A549 (cell line): ENCODE measurements around the gene RNF26. TPM values are rescaled to one million over a fixed set of nuclear protein-coding genes. Genes with fewer than 3 reads are reported as not detected.
A peak's percentile ranks its signal among the peaks of the same experiment; 100 is the strongest.

Experiments
- ATAC-seq, 2 experiments: fragments of 200-7000 bp in 1 of 2; fragments of >200 bp in 1 of 2; cut with Nextera tagmentation in 1 of 2; cut with Tn5 transposase in 1 of 2; 3 replicates each; pipeline versions ENCODE4 v1.8.0 to v1.9.1; 2018 to 2020; ENCODE audit warnings: mild to moderate bottlenecking in 1 of 2, moderate library complexity in 1 of 2
- CTCF ChIA-PET: fragments of 300-600 bp; sonication (Branson Sonifier 250); formaldehyde crosslinking; extraction: SDS; loops from one replicate; lab custom pipeline; 2021; ENCODE audit warnings: antibody characterized with exemption, inconsistent platforms; lab: Yijun Ruan, JAX
- POLR2A ChIA-PET: fragments of 350-600 bp; formaldehyde crosslinking; extraction: SDS; loops from one replicate; lab custom pipeline; 2021; ENCODE audit warnings: antibody characterized with exemption, inconsistent platforms; lab: Yijun Ruan, JAX
- DNase-seq, 2 experiments: peaks; one replicate each; pipeline versions ENCODE4 v3.0.0 to v3.0.0-alpha.2; 2011 to 2016; ENCODE audit warnings: low read depth in 1 of 2, low spot score in 1 of 2
- FAIRE-seq: peaks from 2 replicates; lab custom pipeline; 2011; peaks lifted over from hg19 to GRCh38; lab: Jason Lieb, UNC
- H3K27ac ChIP-seq, 2 experiments: fragments of >200 bp; sonication (Bioruptor Twin); formaldehyde crosslinking; 3 replicates each; pipeline ENCODE4 v1.5.1; 2016 to 2017
- H3K4me1 ChIP-seq: fragments of >200 bp; sonication (Bioruptor Twin); formaldehyde crosslinking; 3 replicates; pipeline ENCODE4 v1.6.1; 2016
- H3K4me2 ChIP-seq: fragments of >200 bp; sonication (Bioruptor Twin); formaldehyde crosslinking; 3 replicates; pipeline ENCODE4 v1.6.1; 2016
- H3K4me3 ChIP-seq: fragments of >200 bp; sonication (Bioruptor Twin); formaldehyde crosslinking; 3 replicates; pipeline ENCODE4 v1.5.1; 2016
- H3K9me3 ChIP-seq: fragments of >200 bp; sonication (Bioruptor Twin); formaldehyde crosslinking; 3 replicates; pipeline ENCODE4 v1.6.1; 2016
- BCL3 ChIP-seq: fragments of >200 bp; sonication (Bioruptor Twin); formaldehyde crosslinking; IDR thresholded peaks from 3 replicates; pipeline ENCODE4 v1.6.1; 2016
- BHLHE40 ChIP-seq: IDR thresholded peaks from 2 replicates; pipeline ENCODE4 v1.6.1; 2012; ENCODE audit warnings: low read depth, low read length, inconsistent platforms
- EHF ChIP-seq: fragments of 250-450 bp; sonication (Bioruptor Pico); IDR thresholded peaks from 2 replicates; pipeline ENCODE4 v1.5.0; 2020; ENCODE audit warnings: mild to moderate bottlenecking
- FOXS1 ChIP-seq: fragments of 250-450 bp; sonication (Bioruptor Pico); IDR thresholded peaks from 2 replicates; pipeline ENCODE4 v1.5.0; 2020; ENCODE audit warnings: mild to moderate bottlenecking, moderate library complexity
- HEYL ChIP-seq: fragments of 250-450 bp; sonication (Bioruptor Pico); IDR thresholded peaks from 2 replicates; pipeline ENCODE4 v1.8.0; 2021; ENCODE audit warnings: mild to moderate bottlenecking, moderate library complexity
- HOXB5 ChIP-seq: fragments of 250-450 bp; sonication (Bioruptor Pico); IDR thresholded peaks from 2 replicates; pipeline ENCODE4 v1.5.0; 2020; ENCODE audit warnings: mild to moderate bottlenecking, moderate library complexity
- MYC ChIP-seq: IDR thresholded peaks from 2 replicates; pipeline ENCODE4 v1.6.1; 2012; ENCODE audit warnings: mild to moderate bottlenecking, inconsistent platforms, low read length, improper control_type of control experiment, borderline replicate concordance
- RAD21 ChIP-seq, 2 experiments: fragments of >200 bp in 1 of 2; sonication (Bioruptor Twin) in 1 of 2; formaldehyde crosslinking in 1 of 2; IDR thresholded peaks in 1 of 2; conservative IDR thresholded peaks in 1 of 2; 2 replicates in 1 of 2; 3 replicates in 1 of 2; pipeline ENCODE4 v1.6.1; 2012 to 2018; ENCODE audit warnings: inconsistent platforms in 1 of 2
- RARB ChIP-seq: fragments of 250-450 bp; sonication (Bioruptor Pico); IDR thresholded peaks from 2 replicates; pipeline ENCODE4 v1.8.0; 2021; ENCODE audit warnings: mild to moderate bottlenecking, moderate library complexity
- RFX5 ChIP-seq: fragments of 450-650 bp; IDR thresholded peaks from 2 replicates; pipeline ENCODE4 v1.7.1; 2014; ENCODE audit warnings: antibody characterized with exemption, mild to moderate bottlenecking, moderate library complexity
- SMC3 ChIP-seq: fragments of >200 bp; sonication (Bioruptor Twin); formaldehyde crosslinking; IDR thresholded peaks from 3 replicates; pipeline ENCODE4 v1.6.1; 2018; ENCODE audit warnings: inconsistent platforms
- ZC3H11A ChIP-seq: fragments of 450-650 bp; IDR thresholded peaks from 2 replicates; pipeline ENCODE4 v1.6.1; 2014; ENCODE audit warnings: antibody characterized with exemption, mild to moderate bottlenecking
- WGBS: methylation state at CpG from one replicate; pipeline ENCODE4 v1.1.6; 2017; ENCODE audit errors: missing lambda C conversion rate; 5-methylcytosine and 5-hydroxymethylcytosine counted together
- polyA plus RNA-seq, 4 experiments: library from polyadenylated mRNA; depleted of rRNA in 3 of 4; stranded (reverse); fragments of >200 nt; fragmentation: RNase III in 1 of 4; extraction: RNeasy Plus Mini Kit Qiagen cat#74134 plus additional on column Dnase treatment in 1 of 4; gene quantifications; 2 replicates in 3 of 4; 3 replicates in 1 of 4; pipeline ENCODE4 v1.2.3, GENCODE V29; 2011 to 2017
- TF ChIP-seq, protein P1 (sequence below): fragments of >200 bp; sonication (Bioruptor Twin); formaldehyde crosslinking; IDR thresholded peaks from 2 replicates; pipeline ENCODE4 v1.6.1; 2016
- TF ChIP-seq, protein P2 (sequence below): fragments of 200-600 bp; sonication (generic); IDR thresholded peaks from 2 replicates; pipeline ENCODE4 v1.6.1; 2016; ENCODE audit warnings: antibody characterized with exemption, mild to moderate bottlenecking, moderate library complexity
- TF ChIP-seq, protein P3 (sequence below): fragments of 250-450 bp; sonication (Bioruptor Pico); IDR thresholded peaks from 2 replicates; pipeline ENCODE4 v1.5.0; 2020; ENCODE audit warnings: low read depth, mild to moderate bottlenecking, moderate library complexity
- TF ChIP-seq, protein P4 (sequence below): fragments of >200 bp; sonication (Bioruptor Twin); formaldehyde crosslinking; IDR thresholded peaks from 3 replicates; pipeline ENCODE4 v1.5.1; 2016
- TF ChIP-seq, protein P5 (sequence below): IDR thresholded peaks from 2 replicates; pipeline ENCODE4 v1.6.1; 2012

RNF26 gene
- polyA plus RNA-seq, 2 of the 4 experiments (the other 2 are of a cell fraction) = 23.5 to 26.5 TPM

- TF ChIP-seq, protein P1, sequence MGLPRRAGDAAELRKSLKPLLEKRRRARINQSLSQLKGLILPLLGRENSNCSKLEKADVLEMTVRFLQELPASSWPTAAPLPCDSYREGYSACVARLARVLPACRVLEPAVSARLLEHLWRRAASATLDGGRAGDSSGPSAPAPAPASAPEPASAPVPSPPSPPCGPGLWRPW = no peak
- TF ChIP-seq BCL3 = no peak
- TF ChIP-seq BHLHE40 = no peak
- TF ChIP-seq HEYL (CRISPR knock-in tag) = no peak
- no peak for TF ChIP-seq HOXB5 (CRISPR knock-in tag)
- TF ChIP-seq, protein P2, sequence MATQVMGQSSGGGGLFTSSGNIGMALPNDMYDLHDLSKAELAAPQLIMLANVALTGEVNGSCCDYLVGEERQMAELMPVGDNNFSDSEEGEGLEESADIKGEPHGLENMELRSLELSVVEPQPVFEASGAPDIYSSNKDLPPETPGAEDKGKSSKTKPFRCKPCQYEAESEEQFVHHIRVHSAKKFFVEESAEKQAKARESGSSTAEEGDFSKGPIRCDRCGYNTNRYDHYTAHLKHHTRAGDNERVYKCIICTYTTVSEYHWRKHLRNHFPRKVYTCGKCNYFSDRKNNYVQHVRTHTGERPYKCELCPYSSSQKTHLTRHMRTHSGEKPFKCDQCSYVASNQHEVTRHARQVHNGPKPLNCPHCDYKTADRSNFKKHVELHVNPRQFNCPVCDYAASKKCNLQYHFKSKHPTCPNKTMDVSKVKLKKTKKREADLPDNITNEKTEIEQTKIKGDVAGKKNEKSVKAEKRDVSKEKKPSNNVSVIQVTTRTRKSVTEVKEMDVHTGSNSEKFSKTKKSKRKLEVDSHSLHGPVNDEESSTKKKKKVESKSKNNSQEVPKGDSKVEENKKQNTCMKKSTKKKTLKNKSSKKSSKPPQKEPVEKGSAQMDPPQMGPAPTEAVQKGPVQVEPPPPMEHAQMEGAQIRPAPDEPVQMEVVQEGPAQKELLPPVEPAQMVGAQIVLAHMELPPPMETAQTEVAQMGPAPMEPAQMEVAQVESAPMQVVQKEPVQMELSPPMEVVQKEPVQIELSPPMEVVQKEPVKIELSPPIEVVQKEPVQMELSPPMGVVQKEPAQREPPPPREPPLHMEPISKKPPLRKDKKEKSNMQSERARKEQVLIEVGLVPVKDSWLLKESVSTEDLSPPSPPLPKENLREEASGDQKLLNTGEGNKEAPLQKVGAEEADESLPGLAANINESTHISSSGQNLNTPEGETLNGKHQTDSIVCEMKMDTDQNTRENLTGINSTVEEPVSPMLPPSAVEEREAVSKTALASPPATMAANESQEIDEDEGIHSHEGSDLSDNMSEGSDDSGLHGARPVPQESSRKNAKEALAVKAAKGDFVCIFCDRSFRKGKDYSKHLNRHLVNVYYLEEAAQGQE = no peak
Measured at GRCh38 chr11:119338965-119339588, 4.8 kb downstream of the RNF26 start (continued).

GRCh38 chr11:119339589-119340334 is 5.4 kb downstream of the RNF26 start:
- WGBS = 50% methylated on average over 27 of the region's 86 CpGs
- H3K4me3 ChIP-seq = peak overlapping the region; percentile 33
- FAIRE-seq (no peak), DNase-seq (no peak), ATAC-seq (peak; percentile 64 to 76)
- peaks cover 19% of the 10 kb centered on the region for H3K4me1 ChIP-seq
- H3K9me3 ChIP-seq = no peaks in the 10 kb centered on the region
- TF ChIP-seq RARB = no peak
- TF ChIP-seq FOXS1 = no peak
- TF ChIP-seq SMC3 = peak; percentile 56
- TF ChIP-seq HOXB5 (CRISPR knock-in tag) = no peak
- no peak for TF ChIP-seq ZC3H11A
- TF ChIP-seq, protein P3, sequence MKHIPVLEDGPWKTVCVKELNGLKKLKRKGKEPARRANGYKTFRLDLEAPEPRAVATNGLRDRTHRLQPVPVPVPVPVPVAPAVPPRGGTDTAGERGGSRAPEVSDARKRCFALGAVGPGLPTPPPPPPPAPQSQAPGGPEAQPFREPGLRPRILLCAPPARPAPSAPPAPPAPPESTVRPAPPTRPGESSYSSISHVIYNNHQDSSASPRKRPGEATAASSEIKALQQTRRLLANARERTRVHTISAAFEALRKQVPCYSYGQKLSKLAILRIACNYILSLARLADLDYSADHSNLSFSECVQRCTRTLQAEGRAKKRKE (CRISPR knock-in tag) = no peak
- TF ChIP-seq, protein P4, sequence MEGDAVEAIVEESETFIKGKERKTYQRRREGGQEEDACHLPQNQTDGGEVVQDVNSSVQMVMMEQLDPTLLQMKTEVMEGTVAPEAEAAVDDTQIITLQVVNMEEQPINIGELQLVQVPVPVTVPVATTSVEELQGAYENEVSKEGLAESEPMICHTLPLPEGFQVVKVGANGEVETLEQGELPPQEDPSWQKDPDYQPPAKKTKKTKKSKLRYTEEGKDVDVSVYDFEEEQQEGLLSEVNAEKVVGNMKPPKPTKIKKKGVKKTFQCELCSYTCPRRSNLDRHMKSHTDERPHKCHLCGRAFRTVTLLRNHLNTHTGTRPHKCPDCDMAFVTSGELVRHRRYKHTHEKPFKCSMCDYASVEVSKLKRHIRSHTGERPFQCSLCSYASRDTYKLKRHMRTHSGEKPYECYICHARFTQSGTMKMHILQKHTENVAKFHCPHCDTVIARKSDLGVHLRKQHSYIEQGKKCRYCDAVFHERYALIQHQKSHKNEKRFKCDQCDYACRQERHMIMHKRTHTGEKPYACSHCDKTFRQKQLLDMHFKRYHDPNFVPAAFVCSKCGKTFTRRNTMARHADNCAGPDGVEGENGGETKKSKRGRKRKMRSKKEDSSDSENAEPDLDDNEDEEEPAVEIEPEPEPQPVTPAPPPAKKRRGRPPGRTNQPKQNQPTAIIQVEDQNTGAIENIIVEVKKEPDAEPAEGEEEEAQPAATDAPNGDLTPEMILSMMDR = peak; percentile 81
- TF ChIP-seq RFX5 = no peak
- peak; percentile 29 to 39; a peak in 3 of 5 replicates for TF ChIP-seq RAD21 (conservative IDR thresholded peaks at IDR 0.05 in 1 of 2, IDR thresholded peaks at IDR 0.05 in 1 of 2)
- no peak for TF ChIP-seq EHF (CRISPR knock-in tag)
- TF ChIP-seq, protein P5, sequence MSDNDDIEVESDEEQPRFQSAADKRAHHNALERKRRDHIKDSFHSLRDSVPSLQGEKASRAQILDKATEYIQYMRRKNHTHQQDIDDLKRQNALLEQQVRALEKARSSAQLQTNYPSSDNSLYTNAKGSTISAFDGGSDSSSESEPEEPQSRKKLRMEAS = peak; percentile 15
- no peak for TF ChIP-seq MYC
- no peak for TF ChIP-seq BCL3
- H3K4me2 ChIP-seq = peak overlapping the region; percentile 78
- ChIA-PET POLR2A (interaction anchor here (1.0 kb wide), 1 partner anchor 218 kb away, joined by 3 read pairs; the partner anchor contains the start of gene HINFP), CTCF (interaction anchor here (0.6 to 9.5 kb wide), 27 partner anchors 8 to 322 kb away, joined by 3 to 160 read pairs (median 4); partner anchors contain the start of genes CBL, RPS25, TRAPPC4 and USP2)
- H3K27ac ChIP-seq = peak overlapping the region; percentile 48 to 90; a peak in 5 of 6 replicates
